Stimulated activated CD8-positive, alpha-beta memory T cell treated with anti-CD3 and anti-CD28 coated beads, Interleukin-15, amount 100 ng/mL, for 24 hours (primary cell): ENCODE results near the gene KCTD17.

ENCODE experiments used
- DNase-seq: peaks from one replicate; pipeline ENCODE4 v3.0.0-alpha.2; 2020; ENCODE audit warnings: low read depth

KCTD17 gene

DNA sequence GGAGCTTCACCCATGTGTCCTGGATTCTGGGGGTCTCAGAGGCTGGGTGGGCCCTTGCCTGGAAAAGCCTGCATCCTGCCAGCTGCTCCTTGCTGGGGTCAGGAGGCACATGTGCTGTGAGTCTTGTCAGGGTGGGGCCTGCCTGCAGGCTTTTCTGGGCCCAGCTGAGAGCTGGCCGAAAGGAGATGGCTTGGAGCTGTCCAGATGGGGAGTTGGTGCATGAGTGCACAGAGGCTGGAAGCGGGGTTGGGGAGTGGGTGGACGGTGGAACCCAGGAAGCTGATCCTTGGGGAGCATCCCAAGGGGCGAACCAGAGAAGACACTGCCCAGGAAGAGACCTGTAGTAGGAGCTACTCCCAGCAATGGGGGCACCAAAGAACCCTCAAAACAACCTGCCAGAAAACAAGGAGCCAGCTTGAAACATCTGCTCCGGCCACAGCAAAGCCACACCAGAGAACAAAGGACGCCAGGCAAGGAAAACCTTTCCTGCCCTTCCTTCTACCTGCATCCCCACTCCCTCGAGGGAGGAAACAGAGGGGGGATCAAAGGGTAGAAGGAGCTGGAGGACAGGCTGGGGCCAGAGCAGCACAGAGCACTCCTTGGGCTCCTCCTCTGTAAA is 8.2 kb upstream of the KCTD17 start:
- DNase-seq, result no peak

DNA sequence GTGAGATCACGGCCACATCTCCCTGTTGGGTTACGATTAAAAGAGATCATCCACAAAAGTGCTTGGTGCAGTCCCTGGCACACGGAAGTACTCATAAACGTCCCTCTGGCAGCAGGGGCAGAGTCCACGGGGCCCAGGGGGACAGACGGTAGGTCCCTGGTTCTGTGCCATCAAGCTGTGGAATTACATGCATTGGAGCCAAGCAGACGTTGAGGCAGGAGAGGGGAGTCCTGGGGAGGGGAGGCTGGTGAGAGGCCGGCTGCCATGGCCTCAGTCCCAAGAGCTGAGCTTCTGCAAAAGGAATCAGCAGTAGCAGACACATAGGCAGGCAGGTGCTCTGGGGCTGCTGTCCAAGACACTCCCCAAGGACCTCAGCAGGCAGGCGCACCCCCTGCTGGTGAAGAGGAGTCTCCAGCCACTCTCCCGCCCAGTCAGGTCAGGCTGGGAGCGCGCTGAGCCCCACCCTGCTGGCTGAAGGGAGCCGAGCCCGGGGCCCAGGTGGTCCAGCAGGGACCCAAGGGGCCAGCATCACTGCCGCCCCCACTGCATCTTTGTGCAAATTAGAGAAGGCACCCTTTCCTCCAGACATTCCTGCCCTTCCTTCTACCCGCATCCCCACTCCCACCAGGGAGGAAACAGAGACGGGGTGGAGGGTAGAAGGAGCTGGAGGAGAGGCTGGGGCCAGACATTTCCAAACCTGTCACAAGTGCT is 7.6 kb upstream of the KCTD17 start:
- no peak for DNase-seq

DNA sequence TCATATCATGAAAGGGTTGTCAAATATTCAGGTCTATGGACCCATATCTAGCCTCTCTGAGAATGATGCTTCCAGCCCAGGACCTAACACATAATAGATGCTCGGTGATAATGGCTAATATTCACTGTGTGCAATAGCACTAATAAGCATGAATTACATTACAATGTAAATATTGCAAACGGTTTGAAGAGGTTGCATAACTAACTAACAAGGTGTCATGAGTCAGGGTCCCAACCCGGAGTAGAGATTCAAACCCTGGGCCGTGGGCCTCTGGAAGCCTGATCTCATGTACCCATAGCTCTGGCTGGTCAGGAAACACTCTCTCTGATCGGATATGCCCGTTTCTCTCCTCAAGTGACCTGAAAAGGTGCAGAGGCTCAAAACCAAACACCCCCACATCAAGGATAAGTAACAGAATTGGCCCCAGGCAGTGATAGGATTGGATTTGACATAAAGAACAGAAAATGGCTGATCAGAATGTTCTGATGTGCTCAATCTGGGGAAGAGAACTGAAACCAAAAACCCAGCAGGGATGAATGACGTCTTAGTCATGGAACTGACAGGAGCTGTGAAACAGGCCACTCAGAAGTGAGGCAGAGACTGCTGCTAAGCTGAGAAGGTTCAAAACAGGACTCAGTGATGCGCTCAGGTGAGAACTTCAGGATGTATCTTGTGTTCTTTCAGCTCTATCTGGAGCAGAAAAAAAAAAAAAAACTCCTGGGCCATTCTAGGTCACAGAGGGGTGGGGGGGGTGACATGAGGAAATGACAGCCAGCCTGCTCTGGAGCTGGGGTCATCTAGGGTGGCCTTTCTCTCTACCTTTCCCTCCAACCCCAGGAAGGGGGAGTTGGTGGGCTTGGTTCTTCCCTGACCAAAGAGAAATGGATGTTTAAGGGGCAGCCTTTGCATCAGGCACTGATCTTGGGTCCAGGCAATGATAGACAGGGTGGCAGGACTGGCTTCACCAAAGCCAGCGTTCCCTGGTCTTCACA is 6.6 kb upstream of the KCTD17 start:
- DNase-seq, result no peak

DNA sequence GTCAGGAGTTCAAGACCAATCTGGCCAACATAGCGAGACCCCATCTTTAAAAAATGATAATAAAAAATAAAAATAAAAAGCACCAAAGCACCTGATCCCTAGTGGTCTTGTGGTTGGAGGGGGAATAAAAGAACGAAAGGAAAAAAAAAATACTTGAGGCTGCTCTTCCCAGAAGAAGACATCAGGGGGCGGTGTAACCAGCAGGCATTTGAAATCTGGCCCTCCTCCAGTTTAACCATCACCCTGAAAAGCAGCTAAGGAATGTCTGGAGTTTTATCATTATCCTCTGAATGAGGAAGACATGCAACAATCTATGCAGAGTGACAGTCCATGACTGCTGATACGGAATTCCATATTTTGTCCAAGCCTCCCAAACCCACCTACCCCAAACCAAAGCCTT is 5.6 kb upstream of the KCTD17 start:
- DNase-seq, result no peak

DNA sequence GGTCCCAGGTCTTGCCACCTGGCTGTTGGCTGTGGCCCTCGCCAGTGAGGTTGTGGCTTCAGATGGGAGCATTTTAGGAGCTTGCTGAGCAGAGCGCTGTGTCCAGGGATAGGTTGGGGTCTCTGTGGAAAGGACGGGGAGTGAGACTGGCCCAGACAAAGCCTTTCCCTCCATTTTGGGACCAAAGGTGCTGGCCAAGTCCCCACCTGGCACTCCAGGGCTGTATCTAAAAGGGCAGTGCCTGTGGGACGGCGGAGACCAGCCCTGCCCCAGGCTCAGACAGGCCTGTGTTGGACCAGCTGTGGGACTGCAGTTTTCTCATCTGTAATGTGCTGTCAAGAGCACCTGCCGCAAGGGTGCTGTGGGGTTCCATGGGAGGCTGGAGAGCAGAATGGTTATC is 5.0 kb upstream of the KCTD17 start:
- no peak for DNase-seq

DNA sequence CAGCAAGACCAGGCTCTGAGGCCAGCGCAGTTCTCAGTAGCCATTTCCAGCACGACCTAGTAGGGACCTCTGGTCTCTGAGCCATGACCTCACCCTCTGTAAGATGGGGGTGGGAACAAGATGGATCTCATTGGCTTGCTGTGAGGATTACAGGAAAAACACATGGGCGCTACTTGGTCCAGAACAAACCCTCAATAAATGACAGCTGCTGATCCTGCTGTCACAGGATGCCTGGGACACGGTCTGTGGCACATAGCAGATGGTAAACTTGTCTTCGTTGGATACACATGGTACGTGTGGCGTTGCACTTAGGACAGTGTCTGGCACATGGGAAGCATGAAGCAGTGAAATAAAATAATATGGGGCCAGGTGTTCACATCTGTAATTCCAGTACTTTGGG is 4.5 kb upstream of the KCTD17 start:
- no peak for DNase-seq

DNA sequence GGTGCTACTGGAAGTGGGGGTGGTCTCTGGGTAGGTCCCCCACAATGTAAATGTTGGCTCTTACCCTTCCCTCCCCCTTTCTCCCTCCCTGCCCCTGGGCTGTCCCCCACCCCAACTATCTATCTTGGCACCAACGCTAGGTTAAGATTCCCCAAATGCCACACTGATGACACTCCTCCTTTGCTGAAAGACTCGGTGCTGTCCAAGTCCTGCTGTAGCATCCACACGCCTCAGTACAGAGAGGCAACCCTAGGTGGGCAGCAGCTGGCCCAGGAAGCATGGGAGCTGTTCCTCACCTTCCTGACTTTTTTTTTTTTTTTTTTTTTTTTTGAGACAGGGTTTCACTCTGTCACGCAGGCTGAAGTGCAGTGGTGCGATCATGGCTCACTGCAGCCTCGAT is 3.4 kb upstream of the KCTD17 start:
- DNase-seq, result no peak

DNA sequence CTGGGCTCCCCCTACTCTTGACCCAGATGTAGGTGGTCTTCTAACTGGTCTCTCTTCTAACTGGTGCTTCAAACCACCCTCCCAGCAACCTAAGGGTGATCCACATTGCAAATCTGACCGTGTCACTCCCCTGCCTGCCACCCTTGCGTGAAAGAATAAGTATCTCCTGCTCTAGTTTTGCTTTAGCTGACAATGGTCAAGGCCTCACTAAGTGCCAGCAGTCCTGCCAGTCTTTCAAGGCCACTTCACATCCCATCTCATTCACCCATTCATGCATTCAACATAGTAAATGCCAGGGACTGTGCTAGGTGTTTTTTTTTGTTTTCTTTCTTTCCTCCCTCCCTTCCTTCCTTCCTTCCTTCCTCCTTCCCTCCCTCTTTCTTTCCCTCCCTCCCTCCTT is 2.3 kb upstream of the KCTD17 start:
- DNase-seq, result no peak

DNA sequence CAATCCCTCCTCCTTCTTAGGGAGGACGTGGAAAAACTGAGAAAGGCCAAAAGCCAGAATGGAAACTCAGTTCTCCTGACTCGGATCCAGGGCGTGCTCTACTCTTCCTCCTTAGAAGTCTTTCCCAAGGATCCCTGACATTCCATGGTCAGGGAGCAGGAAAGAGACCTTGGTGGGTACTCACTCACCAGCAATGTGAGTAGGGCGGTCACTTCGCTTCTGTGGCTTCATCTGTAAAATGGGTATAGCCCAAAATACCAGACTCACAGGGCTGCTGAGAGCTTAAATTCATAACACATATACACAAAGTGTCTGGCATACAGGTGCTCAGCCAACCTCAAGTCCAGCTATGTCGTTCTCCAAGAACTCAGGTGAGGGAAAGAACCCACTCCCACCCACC is 629 bp upstream of the KCTD17 start:
- no peak for DNase-seq

DNA sequence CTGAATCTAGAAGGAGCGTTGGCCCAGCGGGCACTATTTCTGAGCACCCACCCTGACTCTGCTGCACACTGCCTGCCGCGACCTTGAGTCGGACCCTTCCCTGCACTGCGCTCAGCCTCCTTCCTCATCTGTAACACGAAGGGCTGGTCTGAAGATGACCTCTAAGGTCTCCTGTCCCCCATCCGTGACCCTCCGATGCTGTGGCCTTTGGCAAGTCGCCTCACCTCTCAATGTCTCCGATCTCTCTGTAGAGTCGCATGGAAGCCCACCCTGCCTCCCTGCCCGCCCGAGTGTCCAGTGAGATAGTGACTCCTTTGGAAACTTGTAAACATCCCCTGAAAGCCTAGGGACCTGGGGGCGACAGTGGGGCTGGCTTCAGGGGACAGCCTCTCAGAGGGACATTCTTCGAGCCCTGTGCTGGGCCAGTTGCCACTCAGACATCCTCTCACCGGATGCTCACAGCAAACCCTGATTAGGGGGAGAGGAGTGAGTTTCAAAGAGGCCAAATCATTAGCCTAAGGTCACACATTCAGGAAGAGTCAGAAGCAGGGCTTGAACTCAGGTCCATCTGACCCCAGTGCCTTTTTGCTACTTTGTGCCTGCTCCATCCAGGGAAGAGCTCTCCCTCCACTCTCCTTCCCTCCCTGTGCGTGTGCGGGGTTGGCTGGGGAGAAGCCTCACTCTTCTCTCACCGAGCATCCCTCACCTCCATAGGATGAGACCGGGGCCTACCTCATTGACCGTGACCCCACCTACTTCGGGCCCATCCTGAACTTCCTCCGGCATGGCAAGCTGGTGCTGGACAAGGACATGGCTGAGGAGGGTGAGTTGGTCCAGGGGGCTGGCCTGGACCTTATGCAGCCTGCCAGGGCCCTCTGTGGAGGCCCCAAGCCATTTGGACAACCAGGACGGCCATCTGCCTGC is 1.1 kb downstream of the KCTD17 start:
- DNase-seq, result no peak

DNA sequence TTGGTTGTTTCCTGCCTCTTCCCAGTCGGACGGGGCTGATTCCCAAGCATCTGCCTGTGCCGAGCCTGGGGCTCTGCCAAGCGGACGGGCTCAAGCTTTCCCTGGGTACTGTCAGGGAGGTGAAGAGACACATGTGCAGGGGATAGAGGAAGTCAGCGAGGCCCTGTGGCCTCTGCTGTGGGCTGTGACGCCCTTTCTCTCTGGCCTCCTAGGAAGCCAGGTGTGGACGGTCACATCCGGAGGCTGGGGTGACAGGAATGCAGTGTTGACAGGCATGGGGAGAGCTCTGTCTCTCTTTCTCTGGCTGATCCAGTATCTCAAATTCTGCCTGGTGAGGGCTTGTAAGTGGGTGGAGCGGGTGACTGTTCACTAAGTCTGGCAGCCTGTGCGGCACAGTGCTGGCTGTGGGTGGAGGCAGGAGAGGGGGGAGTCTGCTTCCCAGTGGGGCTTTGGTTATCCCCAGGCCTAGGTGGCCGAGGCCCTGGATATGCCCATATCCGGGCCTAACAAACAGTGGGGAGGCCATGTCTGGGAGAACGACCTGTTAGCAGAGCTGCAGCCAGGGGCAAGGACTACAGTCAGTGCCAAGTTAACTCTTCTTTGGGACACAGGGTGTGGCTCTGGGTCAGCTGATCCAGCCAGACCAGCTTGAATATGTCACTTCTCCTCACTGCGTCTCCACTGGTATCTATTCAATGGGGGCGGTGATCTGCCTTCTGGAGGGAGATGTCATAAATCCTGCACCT is 1.9 kb downstream of the KCTD17 start:
- no peak for DNase-seq

DNA sequence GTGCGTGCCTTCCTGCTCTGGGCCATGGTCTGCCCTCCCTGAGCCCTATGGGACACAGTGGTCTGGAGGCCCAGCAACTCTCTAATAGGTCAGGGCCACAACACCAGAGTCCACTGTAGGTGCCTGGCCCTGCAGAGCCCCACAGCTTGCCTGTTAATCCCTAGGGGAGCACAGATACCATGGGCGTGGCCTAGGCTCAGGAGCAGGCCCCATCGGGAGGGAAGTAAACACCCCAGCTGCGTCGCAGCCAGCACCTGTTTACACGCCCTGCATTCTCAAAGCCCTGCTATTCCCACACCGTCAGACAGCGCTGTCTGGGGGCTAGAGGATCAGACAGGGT is 2.5 kb downstream of the KCTD17 start:
- DNase-seq, result no peak

DNA sequence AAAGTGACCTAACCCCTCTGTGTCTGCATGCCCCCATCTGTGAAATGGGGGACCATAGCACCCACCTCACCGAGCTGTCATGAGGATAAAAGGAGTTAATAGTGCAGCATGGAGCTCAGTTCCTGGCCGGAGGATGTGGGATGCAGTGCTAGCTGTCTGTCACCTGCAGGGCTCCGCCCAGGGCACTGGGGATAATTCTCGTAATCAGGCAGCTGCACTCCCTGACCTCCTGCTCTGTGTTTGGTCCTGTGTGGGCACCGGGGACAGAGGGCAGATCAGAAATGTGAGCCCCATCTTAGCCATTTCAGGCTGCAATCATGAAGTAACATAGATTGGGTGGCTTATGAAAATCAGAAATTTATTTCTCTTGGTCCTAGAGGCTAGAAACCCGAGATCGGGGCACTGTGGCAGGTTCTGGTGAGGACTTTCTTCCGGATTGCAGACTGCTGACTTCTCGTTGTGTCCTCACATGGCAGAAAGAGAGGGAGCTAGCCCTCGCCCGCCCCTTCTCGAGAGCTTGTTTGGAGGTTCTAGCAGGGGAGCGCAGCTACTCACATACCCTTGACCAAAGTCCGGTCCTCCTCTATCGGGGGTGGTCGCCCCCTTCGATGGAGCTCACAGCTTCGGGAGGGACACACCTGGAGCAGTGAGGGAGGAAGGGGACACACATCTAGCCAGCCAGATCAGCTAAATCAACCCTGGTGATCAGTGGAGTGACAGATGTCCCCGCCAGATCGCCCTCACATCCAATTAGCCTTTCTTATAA is 3.2 kb downstream of the KCTD17 start:
- no peak for DNase-seq

DNA sequence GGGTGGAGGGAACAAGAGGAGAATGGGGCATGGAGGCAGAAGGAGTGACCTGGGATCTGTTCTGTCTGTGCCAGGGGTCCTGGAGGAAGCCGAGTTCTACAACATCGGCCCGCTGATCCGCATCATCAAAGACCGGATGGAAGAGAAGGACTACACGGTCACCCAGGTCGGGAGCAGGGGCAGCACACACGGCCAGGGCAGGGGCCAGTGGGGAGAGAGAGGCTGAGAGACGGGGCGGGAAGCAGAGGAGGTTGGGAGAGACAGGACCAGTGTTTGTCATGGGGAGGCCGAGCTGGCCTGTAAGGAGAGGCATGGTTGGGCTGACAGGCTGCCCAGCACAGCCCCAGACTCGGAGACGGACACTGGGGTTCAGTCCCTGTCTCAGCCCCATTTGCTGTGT is 4.7 kb downstream of the KCTD17 start:
- no peak for DNase-seq

DNA sequence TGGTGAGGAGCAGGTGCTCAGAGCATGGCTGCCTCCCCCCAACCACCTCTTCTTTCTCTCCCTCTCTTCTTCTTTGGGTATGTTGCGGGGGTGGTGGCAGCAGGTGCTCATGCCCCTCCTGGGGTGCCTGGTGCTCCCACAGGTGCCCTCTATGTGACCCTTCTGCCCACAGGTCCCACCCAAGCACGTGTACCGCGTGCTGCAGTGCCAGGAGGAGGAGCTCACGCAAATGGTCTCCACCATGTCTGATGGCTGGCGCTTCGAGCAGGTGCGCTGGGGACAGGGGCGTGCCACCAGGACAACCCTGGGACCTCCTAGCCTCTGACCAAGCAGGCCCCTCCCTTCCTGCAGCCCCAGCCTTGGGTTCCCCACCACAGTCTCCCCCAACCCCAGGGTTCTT is 5.7 kb downstream of the KCTD17 start:
- no peak for DNase-seq

DNA sequence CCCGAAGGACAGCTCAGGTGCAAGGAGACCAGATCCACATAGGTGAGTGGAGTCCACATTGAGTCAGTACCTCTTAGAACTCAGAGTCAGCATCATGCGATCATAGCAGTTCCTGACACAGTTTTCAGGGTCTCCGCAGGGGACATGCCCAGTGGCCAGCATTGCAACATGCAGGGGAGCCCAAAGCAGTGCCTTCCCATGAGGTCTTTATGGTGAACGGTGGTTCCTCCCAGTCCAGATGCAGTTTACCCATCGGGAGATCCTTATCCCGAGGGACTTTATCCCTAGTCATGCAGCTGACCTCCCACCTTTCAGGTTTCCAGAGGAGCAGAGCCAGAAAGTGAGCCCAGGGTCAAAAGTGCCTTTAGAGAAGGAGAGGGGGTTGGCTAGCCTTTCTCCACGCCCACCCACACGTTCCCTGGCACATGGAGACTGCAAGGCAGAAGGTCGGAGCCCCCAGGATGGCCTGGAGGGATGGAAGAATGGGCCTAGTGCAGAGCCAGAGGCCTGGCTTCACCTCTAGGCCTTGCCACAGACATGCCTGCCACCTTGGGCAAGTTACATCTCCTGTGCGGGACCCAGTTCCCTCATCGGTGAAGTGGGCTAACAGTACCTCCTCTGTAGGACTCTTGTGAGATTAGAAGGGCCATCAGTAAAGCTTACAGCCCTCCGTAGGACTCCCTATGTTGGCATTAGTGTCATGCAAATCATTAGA is 6.4 kb downstream of the KCTD17 start:
- no peak for DNase-seq

DNA sequence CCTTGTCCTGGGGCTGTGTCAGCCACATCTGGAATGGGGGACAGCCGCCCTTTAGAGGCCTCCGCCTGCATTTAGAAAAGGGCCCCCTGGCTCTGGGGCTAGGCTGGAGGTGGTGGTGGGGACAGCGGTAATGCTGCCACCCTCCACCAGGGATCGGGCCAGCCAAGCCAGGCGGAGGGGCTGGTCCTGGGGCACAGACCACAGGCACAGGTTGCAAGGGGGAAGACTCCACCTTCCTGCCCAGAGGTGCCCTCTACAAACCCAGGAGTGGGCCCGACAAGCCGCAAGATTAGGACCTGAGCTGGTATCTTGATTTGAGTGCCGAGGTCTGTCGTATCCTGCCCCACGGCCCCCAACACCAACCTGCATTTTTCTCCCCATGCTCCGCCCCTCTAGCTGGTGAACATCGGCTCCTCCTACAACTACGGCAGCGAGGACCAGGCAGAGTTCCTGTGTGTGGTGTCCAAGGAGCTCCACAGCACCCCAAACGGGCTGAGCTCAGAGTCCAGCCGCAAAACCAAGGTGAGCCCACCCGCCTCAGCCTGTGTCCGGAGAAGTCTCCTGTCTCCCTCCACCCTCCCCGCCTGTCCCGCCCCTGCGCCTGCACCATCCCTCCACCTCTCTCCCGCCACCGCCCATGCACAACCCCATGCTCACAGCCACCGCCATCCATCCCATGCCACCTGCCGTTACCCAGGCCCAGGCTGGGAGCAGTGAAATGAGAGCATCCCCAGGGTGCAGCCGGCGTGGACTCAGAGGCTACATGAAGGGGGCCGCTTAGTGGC is 7.6 kb downstream of the KCTD17 start:
- no peak for DNase-seq

DNA sequence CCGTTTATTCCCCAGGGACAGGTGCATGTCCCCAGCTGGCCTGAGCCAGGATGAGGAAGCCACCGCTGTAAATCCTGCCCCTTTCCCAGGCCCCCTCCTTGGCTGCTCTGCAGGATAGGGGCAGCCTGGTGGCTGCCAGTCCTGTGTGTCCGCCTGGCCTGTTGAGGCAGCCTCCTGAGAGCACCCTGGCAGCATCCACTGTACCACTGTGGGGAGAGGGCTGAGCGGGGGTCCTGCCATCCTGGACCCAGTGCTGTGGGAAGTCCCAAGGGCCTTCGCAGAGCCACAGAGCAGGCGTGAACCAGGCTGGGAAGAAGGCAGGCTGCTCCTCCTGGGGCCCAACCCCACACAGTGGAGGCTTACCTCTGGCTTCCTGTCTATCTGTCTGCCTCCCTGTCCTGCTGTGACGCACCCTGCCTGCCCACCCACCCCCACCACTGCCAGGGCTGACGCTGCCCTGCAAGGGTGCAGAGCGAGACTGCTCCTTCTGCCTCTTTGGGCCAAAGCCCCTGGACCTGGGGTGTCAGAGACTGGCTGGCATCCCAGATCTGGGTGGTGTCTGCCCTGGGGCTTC is 8.4 kb downstream of the KCTD17 start:
- DNase-seq, result no peak
